Raji (cell line): ENCODE measurements around the gene BRAT1.

ENCODE experiments used
- POLR2A ChIP-seq: IDR thresholded peaks from 2 replicates; pipeline ENCODE4 v1.6.1; 2011; ENCODE audit warnings: low read depth, low read length, control low read depth; ENCODE audit not compliant: insufficient read depth

BRAT1 gene

GRCh38 chr7:2553108-2553507 is 2.2 kb downstream of the BRAT1 start:
- TF ChIP-seq POLR2A = no peak

- no peak for TF ChIP-seq POLR2A
These were observed 3.9 kb downstream of the BRAT1 start for GRCh38 chr7:2551418-2551817.

GRCh38 chr7:2546776-2547586 is 8.3 kb downstream of the BRAT1 start:
- TF ChIP-seq POLR2A = no peak

GRCh38 chr7:2545746-2546425 is 9.4 kb downstream of the BRAT1 start:
- TF ChIP-seq POLR2A = no peak

- TF ChIP-seq POLR2A = no peak
These were observed 10.7 kb downstream of the BRAT1 start for GRCh38 chr7:2544541-2545188.

- TF ChIP-seq POLR2A = no peak
These were observed 12.1 kb downstream of the BRAT1 start for GRCh38 chr7:2542916-2543871.

- TF ChIP-seq POLR2A = no peak
These were observed 13.1 kb downstream of the BRAT1 start for GRCh38 chr7:2542011-2542915.

GRCh38 chr7:2541291-2542010 is 13.9 kb downstream of the BRAT1 start:
- no peak for TF ChIP-seq POLR2A

GRCh38 chr7:2540641-2541051 is 14.7 kb downstream of the BRAT1 start:
- no peak for TF ChIP-seq POLR2A

GRCh38 chr7:2540133-2540532 is 15.2 kb downstream of the BRAT1 start:
- no peak for TF ChIP-seq POLR2A

- TF ChIP-seq POLR2A = no peak
These were observed 16.1 kb downstream of the BRAT1 start for GRCh38 chr7:2539031-2539911.
